GM19099 (cell line): ENCODE measurements around the gene ZNF44.

Source experiments
- POLR2A ChIP-seq: IDR thresholded peaks from 3 replicates; pipeline ENCODE4 v1.6.1; 2011; ENCODE audit warnings: low read depth; ENCODE audit not compliant: insufficient read length; ENCODE audit errors: extremely low read depth

Gene ZNF44

GRCh38 chr19:12294249-12295158, at the start of gene ZNF44:
Gene ZNF44, minus strand, starts transcription at chr19:12294883. Its CDS starts 189 bp downstream, at chr19:12294694.
- peak; percentile 76 for TF ChIP-seq POLR2A

- TF ChIP-seq POLR2A = peak; percentile 94
Measured at GRCh38 chr19:12333162-12334159, 38.8 kb upstream of the ZNF44 start, which contains the start of gene ZNF563. Gene ZNF563, minus strand, starts transcription at chr19:12333633. Its CDS starts 151 bp downstream, at chr19:12333482.

- TF ChIP-seq POLR2A = peak; percentile 1
Measured at GRCh38 chr19:12331211-12331941, 36.7 kb upstream of the ZNF44 start.

- TF ChIP-seq POLR2A = no peak
Measured at GRCh38 chr19:12330340-12330739, 35.7 kb upstream of the ZNF44 start.

- no peak for TF ChIP-seq POLR2A
Measured at GRCh38 chr19:12325690-12326089, 31.0 kb upstream of the ZNF44 start.

GRCh38 chr19:12318782-12319413, 24.2 kb upstream of the ZNF44 start:
- no peak for TF ChIP-seq POLR2A

- TF ChIP-seq POLR2A = no peak
Measured at GRCh38 chr19:12314553-12314952, 19.9 kb upstream of the ZNF44 start.

GRCh38 chr19:12295191-12295590, 508 bp upstream of the ZNF44 start:
- TF ChIP-seq POLR2A = no peak

GRCh38 chr19:12293777-12294248, 870 bp downstream of the ZNF44 start:
- peak; percentile 70 for TF ChIP-seq POLR2A

GRCh38 chr19:12289790-12290065, 5.0 kb downstream of the ZNF44 start:
- TF ChIP-seq POLR2A = no peak

- TF ChIP-seq POLR2A = no peak
Measured at GRCh38 chr19:12287958-12288500, 6.7 kb downstream of the ZNF44 start.

GRCh38 chr19:12284631-12285030, 10.1 kb downstream of the ZNF44 start:
- TF ChIP-seq POLR2A = no peak

GRCh38 chr19:12284226-12284625, 10.5 kb downstream of the ZNF44 start:
- TF ChIP-seq POLR2A = no peak

GRCh38 chr19:12278713-12279112, 16.0 kb downstream of the ZNF44 start:
- TF ChIP-seq POLR2A = no peak
